Esophagus squamous epithelium (tissue), 4 donors: ENCODE measurements around the gene KDM5C.

Experiments used
- CTCF ChIP-seq, 6 experiments: fragments of 450-650 bp in 4 of 6; fragments of 200-600 bp in 2 of 6; sonication (generic) in 2 of 6; IDR thresholded peaks; one replicate each; pipeline ENCODE4 v1.5.1; 2016 to 2019; ENCODE audit warnings: antibody characterized with exemption in 6 of 6, mild to moderate bottlenecking in 4 of 6, moderate library complexity in 4 of 6
- POLR2A ChIP-seq, 4 donors: fragments of 450-650 bp; IDR thresholded peaks; one replicate each; pipeline ENCODE4 v1.6.1; 2017; ENCODE audit warnings: antibody characterized with exemption in 4 of 4, mild to moderate bottlenecking in 4 of 4, moderate library complexity in 3 of 4

- TF ChIP-seq CTCF (IDR thresholded peaks at IDR 0.05) (no peak), POLR2A (IDR thresholded peaks at IDR 0.05) (no peak)
These were observed 35.8 kb upstream of the KDM5C start for GRCh38 chrX:53260836-53261235.
